K562 (cell line): ENCODE measurements around the gene SCAMP5. TPM values are rescaled to one million over a fixed set of nuclear protein-coding genes. Genes with fewer than 3 reads are reported as not detected.

Source experiments
- ATF6 ChIP-seq: sonication (generic); formaldehyde crosslinking; IDR thresholded peaks from 2 replicates; pipeline ENCODE4 v1.4.0; 2020; ENCODE audit warnings: mild to moderate bottlenecking, missing genetic modification reagents
- ATF7 ChIP-seq: fragments of 450-650 bp; IDR thresholded peaks from 2 replicates; pipeline ENCODE4 v1.7.1; 2014; ENCODE audit warnings: mild to moderate bottlenecking, moderate library complexity
- CSDE1 ChIP-seq, 2 experiments: fragments of 450-650 bp; IDR thresholded peaks; 2 replicates each; pipeline ENCODE4 v1.6.1; 2016; ENCODE audit warnings: mild to moderate bottlenecking in 1 of 2
- ESRRA ChIP-seq: fragments of 450-650 bp; IDR thresholded peaks from 2 replicates; pipeline ENCODE4 v1.6.1; 2014; ENCODE audit warnings: low read depth, mild to moderate bottlenecking, moderate library complexity, borderline replicate concordance
- EZH2 ChIP-seq: IDR thresholded peaks from 2 replicates; pipeline ENCODE4 v1.6.1; 2012; ENCODE audit warnings: low read depth, mild to moderate bottlenecking, inconsistent platforms, low read length, borderline replicate concordance
- FOXK1 ChIP-seq: sonication (generic); formaldehyde crosslinking; IDR thresholded peaks from 2 replicates; pipeline ENCODE4 v1.8.0; 2022; ENCODE audit warnings: missing genetic modification reagents, mild to moderate bottlenecking, borderline replicate concordance
- GMEB1 ChIP-seq: fragments of 250-450 bp; sonication (Bioruptor Pico); IDR thresholded peaks from 2 replicates; pipeline ENCODE4 v1.4.0; 2020; ENCODE audit warnings: mild to moderate bottlenecking
- HEY1 ChIP-seq: fragments of 250-450 bp; sonication (Bioruptor Pico); IDR thresholded peaks from 2 replicates; pipeline ENCODE4 v1.5.0; 2020; ENCODE audit warnings: mild to moderate bottlenecking, moderate library complexity, borderline replicate concordance
- KLF1 ChIP-seq: fragments of 450-650 bp; IDR thresholded peaks from 2 replicates; pipeline ENCODE4 v1.6.1; 2016; ENCODE audit warnings: missing genetic modification characterization, missing compliant biosample characterization
- KLF6 ChIP-seq: fragments of 250-450 bp; sonication (Bioruptor Pico); IDR thresholded peaks from 2 replicates; pipeline ENCODE4 v1.4.0; 2020; ENCODE audit warnings: mild to moderate bottlenecking, moderate library complexity, borderline replicate concordance
- LEF1 ChIP-seq: fragments of 450-650 bp; IDR thresholded peaks from 2 replicates; pipeline ENCODE4 v1.6.1; 2016; ENCODE audit warnings: mild to moderate bottlenecking
- MIER1 ChIP-seq: fragments of 450-650 bp; IDR thresholded peaks from 2 replicates; pipeline ENCODE4 v1.6.1; 2016; ENCODE audit warnings: antibody characterized with exemption, mild to moderate bottlenecking, low read depth
- MTA2 ChIP-seq: fragments of 450-650 bp; IDR thresholded peaks from 2 replicates; pipeline ENCODE4 v1.6.1; 2016; ENCODE audit warnings: low read depth
- NCOA1 ChIP-seq: fragments of 450-650 bp; IDR thresholded peaks from 2 replicates; pipeline ENCODE4 v1.6.1; 2016; ENCODE audit warnings: low read depth
- PPARD ChIP-seq: fragments of 250-450 bp; sonication (Bioruptor Pico); IDR thresholded peaks from 2 replicates; pipeline ENCODE4 v1.8.0; 2022; ENCODE audit warnings: inconsistent platforms, mild to moderate bottlenecking, moderate library complexity
- PYGO2 ChIP-seq: fragments of 450-650 bp; IDR thresholded peaks from 2 replicates; pipeline ENCODE4 v1.6.1; 2016; ENCODE audit warnings: mild to moderate bottlenecking, missing genetic modification characterization, moderate library complexity, missing compliant biosample characterization
- RHOXF2B ChIP-seq: fragments of 250-450 bp; sonication (Bioruptor Pico); conservative IDR thresholded peaks from 2 replicates; pipeline ENCODE4 v1.5.1; 2021
- RNF2 ChIP-seq: sonication (generic); IDR thresholded peaks from 2 replicates; pipeline ENCODE4 v1.6.1; 2016
- SAP30 ChIP-seq: fragments of 200-600 bp; sonication (generic); IDR thresholded peaks from 2 replicates; pipeline ENCODE4 v1.6.1; 2012; ENCODE audit warnings: borderline replicate concordance, low read depth, mild to moderate bottlenecking, moderate library complexity, low read length, control low read depth, inconsistent platforms; ENCODE audit not compliant: insufficient read depth, poor library complexity, severe bottlenecking
- TRIM25 ChIP-seq: fragments of 450-650 bp; IDR thresholded peaks from 2 replicates; pipeline ENCODE4 v1.7.0; 2016; ENCODE audit warnings: borderline replicate concordance
- ZBED1 ChIP-seq: IDR thresholded peaks from 2 replicates; pipeline ENCODE4 v1.6.1; 2014
- ZBTB9 ChIP-seq: fragments of 450-650 bp; formaldehyde crosslinking; IDR thresholded peaks from 2 replicates; pipeline ENCODE4 v1.4.0; 2020; ENCODE audit warnings: mild to moderate bottlenecking, moderate library complexity
- ZKSCAN1 ChIP-seq: fragments of 150-350 bp; IDR thresholded peaks from 2 replicates; pipeline ENCODE4 v1.6.1; 2016; ENCODE audit warnings: low read depth, low read length
- ZNF12 ChIP-seq: sonication (generic); formaldehyde crosslinking; IDR thresholded peaks from 2 replicates; pipeline ENCODE4 v1.4.0; 2020; ENCODE audit warnings: mild to moderate bottlenecking, missing genetic modification reagents
- ZNF551 ChIP-seq: fragments of 250-450 bp; sonication (Bioruptor Pico); IDR thresholded peaks from 2 replicates; pipeline ENCODE4 v1.5.0; 2021; ENCODE audit warnings: mild to moderate bottlenecking, moderate library complexity
- polyA plus RNA-seq, 8 experiments: library from polyadenylated mRNA; depleted of rRNA in 4 of 8; stranded (reverse) in 5 of 8; unstranded in 3 of 8; fragments of >200 nt; fragmentation: Nextera tagmentation in 2 of 8; fragmentation: Illumina TruSeq in 1 of 8; extraction: Ambion mirVana in 2 of 8; extraction: Trizol in 1 of 8; gene quantifications; 2 replicates each; pipeline versions ENCODE4 v1.2.1 to v1.2.3, GENCODE V29; 2011 to 2014; ENCODE audit warnings: inconsistent platforms in 1 of 8, missing spikeins in 1 of 8
- total RNA-seq, 7 experiments: library from RNA; depleted of rRNA in 6 of 7; stranded (reverse); fragments of >200 nt in 6 of 7; fragmentation: Illumina TruSeq in 2 of 7; extraction: Trizol in 2 of 7; gene quantifications; 2 replicates each; pipeline versions ENCODE4 v1.2.1 to v1.2.3, GENCODE V29; 2011 to 2021; ENCODE audit warnings: low replicate concordance in 1 of 7

The SCAMP5 gene
- total and polyA plus RNA-seq, 9 of the 15 experiments (the other 6 are each of a cell fraction or from before 2014, with no cell fraction given): 0.09 to 0.29 (median 0.19) TPM; not detected in 5

- TF ChIP-seq NCOA1 (peak; percentile 83), MTA2 (peak; percentile 98), ZNF551 (CRISPR knock-in tag) (no peak), LEF1 (peak; percentile 95), PPARD (CRISPR knock-in tag) (no peak), CSDE1 (IDR thresholded peaks at IDR 0.05) (no peak), PYGO2 (tag) (peak; percentile 69; the same call in 1 of the 2 replicates), KLF1 (peak; percentile 49; the same call in 1 of the 2 replicates), EZH2 (peak; percentile 55; the same call in 1 of the 2 replicates), ZNF12 (no peak), RNF2 (peak; percentile 89), TRIM25 (no peak), SAP30 (no peak), ZBED1 (peak; percentile 89), MIER1 (no peak), ATF7 (peak; percentile 72), HEY1 (peak; percentile 93; the same call in 1 of the 2 replicates), FOXK1 (CRISPR knock-in tag) (no peak), ZBTB9 (CRISPR knock-in tag) (peak; percentile 78; the same call in 1 of the 2 replicates), RHOXF2B (CRISPR knock-in tag) (no peak), ESRRA (peak; percentile 82), ATF6 (CRISPR knock-in tag) (no peak), ZKSCAN1 (peak; percentile 49; the same call in 1 of the 2 replicates), GMEB1 (0 out of 2 replicates have a peak, but pooled peaks have one; percentile 22), KLF6 (CRISPR knock-in tag) (peak; percentile 57; the same call in 1 of the 2 replicates)
Observed at GRCh38 chr15:74954515-74954914, 40.8 kb upstream of the SCAMP5 start (continued).
